HG03139 (cell line): Measurements from ENCODE around the gene SNX17.

Source experiments
- ATAC-seq: cut with Tn5 transposase; IDR thresholded peaks from one replicate; pipeline ENCODE4 v1.9.1; 2021; ENCODE audit not compliant: unreplicated experiment

SNX17 gene

GRCh38 chr2:27363933-27364332, 6.5 kb upstream of the SNX17 start:
- ATAC-seq: no peak

- ATAC-seq: no peak
These were observed 868 bp upstream of the SNX17 start for GRCh38 chr2:27369471-27370025.

GRCh38 chr2:27370816-27371620, 602 bp downstream of the SNX17 start:
- ATAC-seq: peak; percentile 16

GRCh38 chr2:27372937-27373336, 2.5 kb downstream of the SNX17 start:
- no peak for ATAC-seq

GRCh38 chr2:27373567-27373966, 3.2 kb downstream of the SNX17 start:
- ATAC-seq: no peak

- no peak for ATAC-seq
These were observed 5.2 kb downstream of the SNX17 start for GRCh38 chr2:27375513-27376099.

GRCh38 chr2:27376151-27376865, 5.9 kb downstream of the SNX17 start:
- ATAC-seq: no peak

GRCh38 chr2:27376866-27377617, 6.6 kb downstream of the SNX17 start:
- ATAC-seq: no peak

- ATAC-seq: no peak
These were observed 7.2 kb downstream of the SNX17 start for GRCh38 chr2:27377618-27378095.

- ATAC-seq: no peak
These were observed 7.8 kb downstream of the SNX17 start for GRCh38 chr2:27378096-27378808.

- no peak for ATAC-seq
These were observed 8.4 kb downstream of the SNX17 start for GRCh38 chr2:27378809-27379290.

GRCh38 chr2:27379383-27379835, 9.0 kb downstream of the SNX17 start:
- ATAC-seq: no peak

GRCh38 chr2:27379836-27380625, 9.6 kb downstream of the SNX17 start:
- ATAC-seq: no peak

GRCh38 chr2:27380626-27381545, 10.5 kb downstream of the SNX17 start, which contains the start of gene ZNF513:
Gene ZNF513 (minus strand): TSS chr2:27380734. CDS start chr2:27380526, 208 bp downstream.
- ATAC-seq: peak; percentile 72

- ATAC-seq: no peak
These were observed 11.3 kb downstream of the SNX17 start for GRCh38 chr2:27381577-27382181.

- ATAC-seq: no peak
These were observed 20.6 kb downstream of the SNX17 start for GRCh38 chr2:27390822-27391679.

- ATAC-seq: no peak
These were observed 22.8 kb downstream of the SNX17 start for GRCh38 chr2:27393225-27393624.
